A549 (cell line): ENCODE measurements around the gene NKIRAS1.
A peak's percentile ranks its signal among the peaks of the same experiment; 100 is the strongest.

Experiments
- BHLHE40 ChIP-seq: IDR thresholded peaks from 2 replicates; pipeline ENCODE4 v1.6.1; 2012; ENCODE audit warnings: low read depth, low read length, inconsistent platforms
- CTCF ChIP-seq: fragments of >200 bp; sonication (Bioruptor Twin); formaldehyde crosslinking; IDR thresholded peaks from 3 replicates; pipeline ENCODE4 v1.5.1; 2016
- EP300 ChIP-seq, 2 experiments: fragments of >200 bp; sonication (Bioruptor Twin); formaldehyde crosslinking; IDR thresholded peaks; 2 replicates in 1 of 2; 3 replicates in 1 of 2; pipeline ENCODE4 v1.6.1; 2016 to 2017
- POLR2A ChIP-seq: IDR thresholded peaks from 2 replicates; pipeline ENCODE4 v1.6.1; 2012; ENCODE audit warnings: mild to moderate bottlenecking, low read length
- RAD21 ChIP-seq, 2 experiments: fragments of >200 bp in 1 of 2; sonication (Bioruptor Twin) in 1 of 2; formaldehyde crosslinking in 1 of 2; IDR thresholded peaks in 1 of 2; conservative IDR thresholded peaks in 1 of 2; 2 replicates in 1 of 2; 3 replicates in 1 of 2; pipeline ENCODE4 v1.6.1; 2012 to 2018; ENCODE audit warnings: inconsistent platforms in 1 of 2
- SMC3 ChIP-seq: fragments of >200 bp; sonication (Bioruptor Twin); formaldehyde crosslinking; IDR thresholded peaks from 3 replicates; pipeline ENCODE4 v1.6.1; 2018; ENCODE audit warnings: inconsistent platforms

GRCh38 chr3:23945913-23946687 lies 29.3 kb upstream of the NKIRAS1 start:
- TF ChIP-seq RAD21 (conservative IDR thresholded peaks at IDR 0.05 in 1 of 2, IDR thresholded peaks at IDR 0.05 in 1 of 2) (no peak), SMC3 (no peak), BHLHE40 (peak; percentile 75; the same call in 1 of the 2 replicates), CTCF (no peak), POLR2A (no peak), EP300 (IDR thresholded peaks at IDR 0.05) (no peak)
